ENCODE data around the gene ANO8. TPM values are rescaled to one million over a fixed set of nuclear protein-coding genes. Genes with fewer than 3 reads are reported as not detected.

ANO8 gene
- total RNA-seq, 2 experiments from 2014 or later: 13.6 to 16.4 TPM

GRCh38 chr19:17325881-17326594 is 8.6 kb downstream of the ANO8 start:
- Mint-ChIP-seq H3K9me3 (ENCODE audit: insufficient read depth) (no peaks in the 10 kb centered on the region), H3K4me1 (ENCODE audit: low read depth) (peaks cover 12% of the 10 kb centered on the region), H3K27ac (no peak overlapping the region), H3K27me3 (ENCODE audit: low read depth) (peaks cover 4% of the 10 kb centered on the region), H3K36me3 (ENCODE audit: low read depth) (peaks cover 10% of the 10 kb centered on the region), H3K4me3 (no peak overlapping the region)
- ATAC-seq (no peak), DNase-seq (no peak)
- POLR2A ChIA-PET: interaction anchor here (1.1 kb wide), 1 partner anchor 17 kb away, joined by 4 read pairs; the partner anchor contains the start of gene DDA1
- CTCF ChIA-PET: interaction anchor here (1.7 kb wide), 1 partner anchor 22 kb away, joined by 3 read pairs; no protein-coding TSS in a partner anchor

GRCh38 chr19:17325133-17325532 is 9.5 kb downstream of the ANO8 start:
- ATAC-seq (no peak), DNase-seq (no peak)
- CTCF ChIA-PET: no interaction called here
- Mint-ChIP-seq H3K36me3 (ENCODE audit: low read depth) (peaks cover 10% of the 10 kb centered on the region), H3K27ac (no peak overlapping the region), H3K9me3 (ENCODE audit: insufficient read depth) (no peaks in the 10 kb centered on the region), H3K27me3 (ENCODE audit: low read depth) (peaks cover 4% of the 10 kb centered on the region), H3K4me1 (ENCODE audit: low read depth) (peaks cover 12% of the 10 kb centered on the region), H3K4me3 (no peak overlapping the region)
- POLR2A ChIA-PET: interaction anchor here (0.6 to 1.1 kb wide), 3 partner anchors 8 to 16 kb away, joined by 3 to 4 read pairs (median 3); partner anchors contain the start of gene DDA1

GRCh38 chr19:17324357-17325114 is 10.1 kb downstream of the ANO8 start:
- no peak overlapping the region for H3K4me3 Mint-ChIP-seq
- peaks cover 9% of the 10 kb centered on the region for H3K4me1 Mint-ChIP-seq (ENCODE audit: low read depth)
- H3K27me3 Mint-ChIP-seq (ENCODE audit: low read depth): no peaks in the 10 kb centered on the region
- no peaks in the 10 kb centered on the region for H3K9me3 Mint-ChIP-seq (ENCODE audit: insufficient read depth)
- ATAC-seq: no peak
- ChIA-PET CTCF (no interaction called here), POLR2A (interaction anchor here (0.6 to 1.1 kb wide), 2 partner anchors 8 to 12 kb away, joined by 3 read pairs; no protein-coding TSS in a partner anchor)
- DNase-seq: no peak
- no peak overlapping the region for H3K27ac Mint-ChIP-seq
- H3K36me3 Mint-ChIP-seq (ENCODE audit: low read depth): peaks cover 14% of the 10 kb centered on the region

- Mint-ChIP-seq H3K27ac (no peak overlapping the region), H3K4me1 (ENCODE audit: low read depth) (peaks cover 6% of the 10 kb centered on the region), H3K36me3 (ENCODE audit: low read depth) (peaks cover 18% of the 10 kb centered on the region), H3K27me3 (ENCODE audit: low read depth) (no peaks in the 10 kb centered on the region), H3K4me3 (no peak overlapping the region), H3K9me3 (ENCODE audit: insufficient read depth) (no peaks in the 10 kb centered on the region)
- ChIA-PET POLR2A (interaction anchor here (0.6 to 1.1 kb wide), 2 partner anchors 12 to 81 kb away, joined by 3 to 4 read pairs; partner anchors contain the start of gene BST2), CTCF (no interaction called here)
- no peak for ATAC-seq
- no peak for DNase-seq
Measured at GRCh38 chr19:17323964-17324332, 10.7 kb downstream of the ANO8 start.

GRCh38 chr19:17323300-17323963 is 11.2 kb downstream of the ANO8 start:
- ChIA-PET CTCF (no interaction called here), POLR2A (interaction anchor here (0.6 kb wide), 1 partner anchor 82 kb away, joined by 4 read pairs; the partner anchor contains the start of gene BST2)
- Mint-ChIP-seq H3K4me1 (ENCODE audit: low read depth) (peaks cover 5% of the 10 kb centered on the region), H3K27ac (no peak overlapping the region), H3K27me3 (ENCODE audit: low read depth) (no peaks in the 10 kb centered on the region), H3K36me3 (ENCODE audit: low read depth) (peaks cover 18% of the 10 kb centered on the region), H3K9me3 (ENCODE audit: insufficient read depth) (no peaks in the 10 kb centered on the region), H3K4me3 (no peak overlapping the region)
- ATAC-seq (no peak), DNase-seq (no peak)

GRCh38 chr19:17322854-17323253 is 11.8 kb downstream of the ANO8 start:
- H3K4me1 Mint-ChIP-seq (ENCODE audit: low read depth): peaks cover 5% of the 10 kb centered on the region
- ATAC-seq (no peak), DNase-seq (no peak)
- peak overlapping the region; percentile 15 for H3K27ac Mint-ChIP-seq
- H3K27me3 Mint-ChIP-seq (ENCODE audit: low read depth): no peaks in the 10 kb centered on the region
- ChIA-PET CTCF (no interaction called here), POLR2A (interaction anchor here (2.5 kb wide), 1 partner anchor 10 kb away, joined by 9 read pairs; no protein-coding TSS in a partner anchor)
- H3K9me3 Mint-ChIP-seq (ENCODE audit: insufficient read depth): no peaks in the 10 kb centered on the region
- H3K36me3 Mint-ChIP-seq (ENCODE audit: low read depth): peaks cover 18% of the 10 kb centered on the region
- no peak overlapping the region for H3K4me3 Mint-ChIP-seq

GRCh38 chr19:17321655-17322489 is 12.8 kb downstream of the ANO8 start:
- peaks cover 2% of the 10 kb centered on the region for H3K4me1 Mint-ChIP-seq (ENCODE audit: low read depth)
- ATAC-seq (no peak), DNase-seq (no peak)
- ChIA-PET CTCF (no interaction called here), POLR2A (interaction anchor here (0.5 to 2.5 kb wide), 2 partner anchors 9 to 516 kb away, joined by 3 to 9 read pairs; no protein-coding TSS in a partner anchor)
- no peaks in the 10 kb centered on the region for H3K9me3 Mint-ChIP-seq (ENCODE audit: insufficient read depth)
- H3K36me3 Mint-ChIP-seq (ENCODE audit: low read depth): peaks cover 18% of the 10 kb centered on the region
- no peak overlapping the region for H3K27ac Mint-ChIP-seq
- H3K27me3 Mint-ChIP-seq (ENCODE audit: low read depth): no peaks in the 10 kb centered on the region
- H3K4me3 Mint-ChIP-seq: no peak overlapping the region

- ChIA-PET POLR2A (interaction anchor here (2.5 kb wide), 1 partner anchor 8 kb away, joined by 9 read pairs; no protein-coding TSS in a partner anchor), CTCF (no interaction called here)
- peaks cover 26% of the 10 kb centered on the region for H3K36me3 Mint-ChIP-seq (ENCODE audit: low read depth)
Measured at GRCh38 chr19:17320435-17320834, 14.2 kb downstream of the ANO8 start.

GRCh38 chr19:17319473-17320238 is 15.0 kb downstream of the ANO8 start:
- H3K36me3 Mint-ChIP-seq (ENCODE audit: low read depth): peaks cover 28% of the 10 kb centered on the region
- H3K27ac Mint-ChIP-seq: no peak overlapping the region
- H3K4me3 Mint-ChIP-seq: no peak overlapping the region

More at GRCh38 chr19:17320435-17320834, 14.2 kb downstream of the ANO8 start:
- H3K27ac Mint-ChIP-seq: no peak overlapping the region
- H3K4me3 Mint-ChIP-seq: no peak overlapping the region
- DNase-seq (no peak), ATAC-seq (no peak)
- peaks cover 2% of the 10 kb centered on the region for H3K4me1 Mint-ChIP-seq (ENCODE audit: low read depth)
- H3K27me3 Mint-ChIP-seq (ENCODE audit: low read depth): no peaks in the 10 kb centered on the region
- no peaks in the 10 kb centered on the region for H3K9me3 Mint-ChIP-seq (ENCODE audit: insufficient read depth)

GRCh38 chr19:17318966-17319365 is 15.7 kb downstream of the ANO8 start:
- Mint-ChIP-seq H3K27me3 (ENCODE audit: low read depth) (no peaks in the 10 kb centered on the region), H3K9me3 (ENCODE audit: insufficient read depth) (no peaks in the 10 kb centered on the region), H3K36me3 (ENCODE audit: low read depth) (peaks cover 32% of the 10 kb centered on the region), H3K27ac (no peak overlapping the region), H3K4me3 (no peak overlapping the region), H3K4me1 (ENCODE audit: low read depth) (peaks cover 2% of the 10 kb centered on the region)
- DNase-seq: no peak
- ATAC-seq: no peak
- ChIA-PET CTCF (no interaction called here), POLR2A (interaction anchor here (0.7 kb wide), 1 partner anchor 10 kb away, joined by 3 read pairs; the partner anchor contains the start of gene DDA1)

More at GRCh38 chr19:17319473-17320238, 15.0 kb downstream of the ANO8 start:
- peaks cover 2% of the 10 kb centered on the region for H3K4me1 Mint-ChIP-seq (ENCODE audit: low read depth)
- H3K9me3 Mint-ChIP-seq (ENCODE audit: insufficient read depth): no peaks in the 10 kb centered on the region
- H3K27me3 Mint-ChIP-seq (ENCODE audit: low read depth): no peaks in the 10 kb centered on the region
- ATAC-seq: no peak
- CTCF ChIA-PET: no interaction called here
- no peak for DNase-seq
- POLR2A ChIA-PET: no interaction called here
